ENCODE results near the gene RHOC.

The RHOC gene

DNA sequence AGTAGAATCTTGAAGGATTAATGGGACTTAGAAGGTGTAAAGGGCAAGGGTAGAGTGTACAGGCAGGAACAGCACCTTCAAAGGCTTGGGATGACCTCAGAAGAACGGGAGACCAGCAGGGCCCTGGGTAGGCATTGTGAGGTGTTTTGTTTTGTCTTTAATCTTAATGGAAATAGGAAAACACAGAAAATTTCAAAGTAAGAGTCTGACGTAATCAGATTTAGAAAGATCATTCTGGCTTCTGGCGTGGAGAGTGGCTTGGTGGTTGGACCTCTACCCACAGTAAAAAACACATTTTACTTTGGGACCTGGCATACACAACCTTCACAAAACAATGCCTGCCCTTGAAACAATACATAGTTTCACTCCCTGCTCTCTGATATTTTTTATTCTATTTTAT is 28.3 kb downstream of the RHOC start:
- no peak for DNase-seq (ENCODE audit: low read depth in 2 of 2)

DNA sequence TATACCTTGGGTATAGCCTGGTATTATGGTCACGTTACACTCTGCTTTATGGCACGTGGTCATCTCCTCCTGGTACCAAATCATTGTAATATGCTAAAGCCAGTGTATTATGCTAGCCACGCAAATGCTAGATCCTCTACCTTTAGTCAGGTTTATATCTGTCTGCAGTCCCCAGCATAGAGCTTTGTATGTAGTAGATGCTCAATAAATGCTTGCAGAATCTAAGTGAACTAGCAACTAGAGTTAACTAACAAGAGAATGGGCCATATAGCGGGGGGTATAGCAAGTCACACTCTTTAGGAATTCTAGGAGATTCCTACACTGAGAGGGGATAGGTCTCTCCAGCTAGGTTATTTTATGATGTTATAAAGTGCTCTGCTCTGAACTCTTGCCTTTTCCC is 29.4 kb downstream of the RHOC start:
- DNase-seq (ENCODE audit: low read depth in 2 of 2), result no peak

DNA sequence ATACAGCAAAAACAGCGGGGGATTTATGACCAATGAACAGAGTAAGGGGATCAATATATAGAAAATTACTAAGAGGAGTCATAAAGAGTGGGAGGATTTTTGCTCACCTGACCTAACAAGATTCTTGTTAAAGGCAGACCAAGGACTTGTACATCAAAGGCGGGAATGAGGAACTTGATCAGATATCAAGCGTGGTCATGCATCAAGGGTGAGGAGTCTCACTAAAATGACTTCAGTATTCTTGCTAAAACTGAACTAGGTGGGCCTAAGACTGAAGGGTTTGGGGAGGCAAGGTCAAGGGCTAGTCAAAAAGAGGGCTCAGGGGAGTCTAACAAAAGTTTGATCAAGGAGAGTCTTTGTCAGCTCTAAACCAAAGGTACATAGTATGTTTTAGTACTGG is 30.4 kb downstream of the RHOC start:
- no peak for DNase-seq (ENCODE audit: low read depth in 2 of 2)

DNA sequence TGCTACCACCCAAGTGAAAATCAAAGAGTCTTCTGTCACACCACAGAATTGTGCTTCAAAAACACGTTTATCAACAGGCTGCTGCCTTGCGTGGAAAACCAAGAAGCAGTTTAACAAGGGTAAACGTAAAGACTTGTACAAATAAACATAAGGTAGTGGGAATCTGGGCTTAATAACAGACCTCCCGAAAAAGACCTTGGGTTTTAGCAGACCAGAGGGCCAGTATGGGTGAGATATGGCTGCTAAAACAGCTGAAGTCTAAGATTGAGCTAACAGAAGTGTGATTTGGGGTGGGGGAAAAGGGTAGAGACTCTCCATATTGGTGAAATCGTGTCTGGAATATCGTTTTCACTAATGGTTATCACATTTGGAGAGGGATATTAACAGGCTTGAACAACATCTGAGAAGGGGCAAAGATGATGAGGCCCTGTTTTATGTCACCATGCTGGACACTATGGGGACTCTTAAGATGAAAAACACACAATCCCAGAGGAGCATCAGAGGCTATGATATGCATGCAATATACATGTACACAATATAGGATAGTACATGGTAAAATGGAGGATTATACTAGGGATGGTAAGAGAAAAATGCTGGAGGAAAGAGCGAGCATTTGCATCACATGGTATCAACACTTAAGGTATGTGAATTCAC is 31.1 kb downstream of the RHOC start:
- no peak for DNase-seq (ENCODE audit: low read depth in 2 of 2)

DNA sequence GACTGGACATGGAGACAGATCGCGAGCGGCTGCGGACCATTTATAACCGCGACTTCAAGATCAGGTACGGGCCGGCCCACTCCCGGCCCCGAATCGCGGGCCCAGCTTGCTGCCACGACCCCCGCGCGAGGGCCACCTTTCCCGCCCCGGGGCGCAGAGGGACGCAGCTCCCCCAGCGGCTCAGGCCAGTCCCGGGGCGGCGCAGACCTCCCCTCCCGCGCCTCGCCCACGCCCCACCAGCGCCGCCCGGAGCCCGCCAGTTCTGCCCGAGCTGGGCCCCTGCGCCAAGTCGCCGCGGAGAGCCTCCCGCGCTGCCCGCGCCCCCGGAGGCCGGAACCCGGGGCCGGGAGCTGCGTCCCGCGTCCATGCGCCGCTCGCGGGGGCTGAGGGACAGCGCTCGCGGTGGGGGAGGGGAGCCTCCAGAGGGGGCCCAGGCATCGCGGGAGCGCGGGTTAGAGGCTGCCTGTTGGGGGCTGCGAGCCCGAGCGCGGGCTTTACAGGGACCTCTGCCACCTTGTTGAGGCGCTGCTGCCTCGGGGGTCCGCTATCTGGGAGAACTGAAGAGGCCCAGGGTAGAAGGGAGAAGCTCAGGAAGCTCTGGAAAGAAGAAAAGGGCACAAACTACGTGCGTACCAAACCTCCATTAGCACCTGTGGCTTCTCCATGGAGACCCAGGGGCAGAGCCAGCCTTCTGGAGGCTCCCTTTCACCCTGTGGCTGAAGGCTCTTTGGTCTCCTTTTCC is 31.8 kb downstream of the RHOC start:
- no peak for DNase-seq (ENCODE audit: low read depth in 2 of 2)

DNA sequence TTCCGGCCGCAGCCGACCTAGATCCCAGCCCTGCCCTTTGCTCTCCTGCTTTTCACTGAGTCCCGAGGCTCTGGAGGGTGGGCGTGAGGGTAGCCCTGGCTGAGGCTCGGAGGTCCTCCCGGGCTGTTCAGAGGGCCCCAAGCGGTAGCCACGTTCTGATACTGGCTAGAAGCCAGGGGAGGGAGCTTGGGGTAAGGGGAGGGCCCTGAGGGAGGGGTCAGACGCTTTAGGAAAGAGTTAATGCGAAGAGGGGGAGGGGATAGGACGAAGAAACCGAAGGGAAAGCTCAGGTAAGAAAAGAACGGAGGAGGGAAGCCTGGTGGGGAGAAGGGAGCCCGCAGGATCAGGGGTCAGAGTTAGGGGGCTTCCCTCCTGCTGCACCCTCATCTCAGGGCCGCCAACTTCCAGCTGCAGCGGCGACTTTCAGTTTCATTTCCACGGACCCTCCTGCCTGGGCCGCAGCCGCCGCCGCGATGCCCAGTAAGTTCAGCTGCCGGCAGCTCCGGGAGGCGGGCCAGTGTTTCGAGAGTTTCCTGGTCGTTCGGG is 32.4 kb downstream of the RHOC start, which contains the start of gene MOV10:
Gene MOV10, plus strand, starts transcription at position 220 of the 546 bp plus-strand sequence. Its CDS starts 254 bp downstream, at position 474.
- peak; percentile 62 to 67 for DNase-seq (ENCODE audit: low read depth in 2 of 2)

DNA sequence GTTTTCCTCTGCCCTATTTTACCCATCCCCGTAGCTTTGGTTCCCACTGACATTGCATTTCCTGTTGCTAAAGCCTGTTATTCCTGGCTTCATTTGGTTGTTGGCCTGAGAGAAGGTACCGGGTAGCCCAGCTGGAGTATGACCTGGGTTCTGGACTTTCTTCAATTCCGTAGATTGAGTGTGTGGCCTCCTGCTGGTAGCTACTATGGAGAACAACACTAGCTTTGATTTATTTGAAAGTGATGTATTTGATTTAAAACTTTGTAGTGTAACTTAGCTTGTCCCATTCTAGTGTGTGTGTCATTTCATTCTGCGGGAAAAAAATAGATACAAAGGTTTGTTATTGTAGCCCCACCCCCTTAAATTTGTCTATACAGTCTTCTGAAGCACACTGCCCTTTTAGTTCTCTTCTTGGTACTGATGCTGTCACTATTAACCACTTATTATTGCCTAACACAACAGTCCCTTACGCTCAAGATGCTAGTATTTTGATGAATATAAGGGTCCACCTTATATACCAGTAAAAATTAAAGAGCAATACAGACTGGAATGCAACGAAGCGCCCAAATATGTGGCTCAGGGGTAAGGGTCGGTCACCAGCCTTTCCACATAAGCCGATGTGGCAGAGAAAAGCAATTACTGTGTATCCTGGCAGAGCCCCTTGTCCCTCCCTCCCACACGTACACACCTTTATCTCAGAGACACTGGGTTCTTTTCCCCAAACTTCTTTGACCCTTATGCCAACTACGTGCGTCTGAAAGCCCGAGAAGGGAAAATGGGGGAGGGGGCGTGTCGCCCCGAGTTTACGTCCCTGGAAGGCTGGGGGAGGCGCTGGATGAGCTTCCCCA is 33.1 kb downstream of the RHOC start:
- DNase-seq (ENCODE audit: low read depth in 2 of 2), result peak in 1 of 2 experiments; percentile 28

DNA sequence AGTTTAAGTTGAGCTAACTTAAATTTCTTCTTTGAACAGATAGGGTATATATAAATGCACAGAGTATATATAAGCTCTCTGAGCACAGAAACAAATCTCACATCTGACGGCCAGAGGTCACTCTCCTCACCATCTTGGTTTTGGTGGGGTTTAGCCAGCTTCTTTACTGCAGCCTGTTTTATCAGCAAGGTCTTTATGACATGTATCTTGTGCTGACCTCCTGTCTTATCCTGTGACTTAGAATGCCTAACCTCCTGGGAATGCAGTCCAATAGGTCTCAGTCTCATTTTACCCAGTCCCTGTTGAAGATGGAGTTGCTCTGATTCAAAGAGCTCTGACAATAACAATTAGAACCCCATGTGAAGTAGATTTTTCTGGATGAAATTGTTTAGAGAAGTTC is 34.1 kb downstream of the RHOC start:
- DNase-seq (ENCODE audit: low read depth in 2 of 2), result no peak

DNA sequence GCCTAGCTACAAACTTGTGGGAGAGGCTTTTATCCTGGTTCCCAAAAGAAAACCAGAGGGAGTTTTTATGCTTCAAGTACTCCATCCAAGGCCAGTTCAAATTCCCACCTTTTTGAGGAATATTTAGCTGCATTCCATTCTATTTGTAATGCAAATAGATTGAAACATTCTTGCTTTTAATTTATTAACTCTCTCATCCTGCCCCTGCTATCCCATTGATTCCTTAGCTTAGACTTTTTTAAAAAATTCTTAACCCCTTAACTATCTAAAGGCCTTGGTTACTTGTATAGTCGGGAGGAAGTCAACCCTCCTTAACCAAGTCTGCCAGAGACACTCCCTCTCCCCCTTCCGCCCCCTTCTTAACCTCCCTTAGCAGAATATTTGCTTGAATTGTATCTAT is 34.9 kb downstream of the RHOC start:
- no peak for DNase-seq (ENCODE audit: low read depth in 2 of 2)

DNA sequence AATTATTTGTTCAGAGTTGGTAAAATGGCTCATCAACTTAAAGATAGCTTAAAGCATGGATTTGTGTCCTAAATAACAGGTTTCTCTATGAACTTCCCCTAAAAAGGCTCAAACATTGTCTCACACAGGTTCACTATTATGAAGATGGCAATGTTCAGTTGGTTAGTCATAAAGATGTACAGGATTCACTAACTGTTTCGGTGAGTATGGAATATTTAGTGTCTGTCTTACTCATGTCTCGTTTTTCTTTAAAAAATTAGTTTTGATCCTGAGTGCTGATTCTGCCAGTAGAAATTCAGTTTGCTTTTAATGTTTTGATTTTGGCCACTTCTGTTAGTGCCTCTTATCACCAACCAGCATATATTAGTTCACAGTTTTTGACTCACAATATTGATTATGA is 40.0 kb downstream of the RHOC start:
- no peak for DNase-seq (ENCODE audit: low read depth in 2 of 2)

DNA sequence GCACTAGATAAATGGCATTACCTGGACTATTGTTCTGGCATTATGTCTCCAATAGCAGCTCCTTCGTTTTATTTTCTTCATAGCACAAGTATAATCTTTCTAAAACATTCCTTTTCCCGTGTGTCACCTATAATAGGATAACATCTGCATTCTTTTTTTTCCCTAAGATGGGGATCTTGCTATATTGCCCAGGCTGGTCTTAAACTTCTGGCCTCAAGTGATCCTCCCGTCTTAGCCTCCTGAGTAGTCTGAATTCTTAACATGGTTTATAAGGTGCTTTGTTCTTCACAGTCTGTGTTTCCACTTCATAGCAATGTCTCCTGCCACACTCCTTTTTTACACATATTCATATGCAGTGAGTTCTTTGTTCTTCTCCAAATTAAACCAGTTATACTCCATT is 41.1 kb downstream of the RHOC start:
- no peak for DNase-seq (ENCODE audit: low read depth in 2 of 2)

DNA sequence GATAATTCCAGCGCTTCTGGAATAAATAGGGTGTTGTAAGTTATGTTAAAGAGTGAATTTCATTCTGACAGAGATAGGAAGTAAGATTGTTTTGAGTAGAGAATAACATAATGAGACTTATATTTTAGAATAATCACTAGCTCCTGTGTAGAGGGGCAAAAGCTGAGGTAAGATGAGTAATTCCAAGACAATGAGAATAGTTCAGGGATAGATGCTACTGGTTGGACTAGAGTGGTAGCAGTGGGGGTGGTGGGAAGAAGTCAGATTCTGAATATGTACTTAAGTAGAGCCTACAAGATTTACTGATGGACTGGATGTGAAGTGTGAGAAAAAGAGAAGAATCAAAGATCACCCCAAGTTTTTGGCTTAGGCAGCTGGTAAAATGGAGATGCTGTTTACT is 55.7 kb downstream of the RHOC start:
- no peak for DNase-seq (ENCODE audit: low read depth in 2 of 2)

All from fibroblast of skin of left quadriceps (primary cell).